Sigmoid colon (tissue), 4 donors: ENCODE results near the gene GLIS1.

Experiments used
- CTCF ChIP-seq, 4 experiments: fragments of 450-650 bp in 3 of 4; fragments of 200-600 bp in 1 of 4; IDR thresholded peaks; one replicate each; pipeline ENCODE4 v1.5.1; 2016 to 2019; ENCODE audit warnings: antibody characterized with exemption in 4 of 4, mild to moderate bottlenecking in 3 of 4, moderate library complexity in 2 of 4
- EP300 ChIP-seq, 4 donors: sonication (generic); formaldehyde crosslinking; IDR thresholded peaks; one replicate each; pipeline ENCODE4 v1.6.1; 2017; ENCODE audit warnings: antibody characterized with exemption in 4 of 4
- POLR2A ChIP-seq, 2 donors: fragments of 450-650 bp; IDR thresholded peaks; one replicate each; pipeline ENCODE4 v1.6.1; 2016; ENCODE audit warnings: antibody characterized with exemption in 2 of 2, mild to moderate bottlenecking in 2 of 2, moderate library complexity in 2 of 2
- POLR2AphosphoS5 ChIP-seq, 4 donors: sonication (generic); formaldehyde crosslinking; IDR thresholded peaks; one replicate each; pipeline ENCODE4 v1.6.1; 2017; ENCODE audit warnings: antibody characterized with exemption in 4 of 4

GRCh38 chr1:53535226-53535625 is 203.7 kb downstream of the GLIS1 start:
- TF ChIP-seq CTCF (IDR thresholded peaks at IDR 0.05) (no peak), POLR2AphosphoS5 (IDR thresholded peaks at IDR 0.05) (no peak), POLR2A (IDR thresholded peaks at IDR 0.05) (no peak), EP300 (IDR thresholded peaks at IDR 0.05) (no peak)
